Activated naive CD4-positive, alpha-beta T cell treated with anti-CD3 and anti-CD28 coated beads, Interleukin-2, amount 10 ng/mL, durations not matched to agents 7 days and 5 days (primary cell): ENCODE data around the gene IER5.

Experiments
- CTCF ChIA-PET: fragments of 350-600 bp; sonication (Branson Sonifier 250); formaldehyde crosslinking; loops from one replicate; lab custom pipeline; 2021; ENCODE audit warnings: antibody characterized with exemption; lab: Charles Lee
- DNase-seq: peaks from one replicate; pipeline ENCODE4 v3.0.0-alpha.2; 2020
- H3K27ac Mint-ChIP-seq: one replicate; pipeline ENCODE4 v1.8.0; 2021; ENCODE audit warnings: mild to moderate bottlenecking, moderate library complexity, mixed read lengths
- H3K27me3 Mint-ChIP-seq: one replicate; pipeline ENCODE4 v1.8.0; 2021; ENCODE audit warnings: mild to moderate bottlenecking, mixed read lengths
- H3K36me3 Mint-ChIP-seq: one replicate; pipeline ENCODE4 v1.8.0; 2021; ENCODE audit warnings: mixed read lengths
- H3K4me1 Mint-ChIP-seq: one replicate; pipeline ENCODE4 v1.8.0; 2021; ENCODE audit warnings: mixed read lengths
- H3K4me3 Mint-ChIP-seq: one replicate; pipeline ENCODE4 v1.8.0; 2021; ENCODE audit warnings: mild to moderate bottlenecking, moderate library complexity, mixed read lengths
- H3K9me3 Mint-ChIP-seq: one replicate; pipeline ENCODE4 v1.8.0; 2021; ENCODE audit warnings: mixed read lengths

The IER5 gene

DNA sequence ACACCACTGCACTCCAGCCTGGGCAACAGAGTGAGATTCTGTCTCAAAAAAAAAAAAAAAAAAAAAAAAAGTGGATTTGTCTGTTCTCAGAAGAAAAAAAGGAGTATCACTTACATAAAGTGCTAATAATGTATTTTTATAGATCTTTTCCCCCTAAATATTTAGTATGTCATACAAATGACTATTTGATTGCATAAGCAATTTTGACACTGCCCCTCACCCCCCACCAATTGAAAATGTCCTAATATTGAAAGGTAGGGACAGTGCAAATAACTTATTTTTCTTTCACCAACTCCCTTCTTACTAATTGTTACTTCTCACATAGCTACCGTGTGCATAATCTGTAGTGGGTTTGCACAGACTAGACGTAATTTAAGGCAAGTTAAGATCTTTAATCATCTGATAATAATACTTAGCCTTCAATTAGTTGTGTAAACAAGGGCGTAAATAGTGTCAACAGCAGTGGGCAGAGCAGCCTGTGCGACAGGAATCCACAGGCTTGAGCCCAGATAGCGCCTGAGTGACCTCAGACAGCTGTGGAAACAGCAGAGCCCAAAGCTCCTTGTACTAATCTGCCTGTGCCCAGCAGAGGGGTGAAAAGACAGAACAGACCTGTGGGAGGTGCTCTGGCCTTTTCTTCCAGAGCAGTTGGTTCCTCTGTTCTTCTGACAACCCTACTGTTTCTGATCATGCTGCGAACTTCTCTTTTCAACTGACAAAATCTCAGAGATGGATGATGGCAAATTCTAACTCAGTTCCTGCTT is 4.5 kb upstream of the IER5 start:
- Mint-ChIP-seq H3K27me3 (peaks cover 28% of the 10 kb centered on the region), H3K27ac (no peak overlapping the region), H3K4me3 (no peak overlapping the region), H3K4me1 (peaks cover 37% of the 10 kb centered on the region), H3K9me3 (no peaks in the 10 kb centered on the region), H3K36me3 (peaks cover 2% of the 10 kb centered on the region)
- DNase-seq, result peak; percentile 72
- CTCF ChIA-PET, result interaction anchor here (0.5 to 4.0 kb wide), 24 partner anchors 9 to 1583 kb away, joined by 3 to 120 read pairs (median 4); no protein-coding TSS in a partner anchor

DNA sequence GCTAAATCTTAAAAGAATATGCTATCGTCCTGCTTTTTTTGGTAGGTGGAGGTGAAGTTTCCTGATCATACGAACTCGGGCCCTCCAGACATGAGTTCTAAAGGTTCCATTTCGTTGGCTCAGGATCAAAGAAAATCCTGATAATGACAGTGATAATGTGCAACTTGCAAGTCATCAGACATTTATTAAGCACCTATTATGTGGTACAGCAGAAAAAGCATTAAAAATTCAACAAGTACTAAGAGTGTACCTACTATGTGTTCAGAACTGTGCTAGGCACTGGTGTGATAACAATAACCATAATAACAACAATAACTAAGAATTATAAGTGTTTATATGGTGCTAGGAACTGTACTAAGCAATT is 3.9 kb upstream of the IER5 start:
- H3K36me3 Mint-ChIP-seq, result peaks cover 4% of the 10 kb centered on the region
- CTCF ChIA-PET, result interaction anchor here (0.7 to 4.0 kb wide), 19 partner anchors 9 to 548 kb away, joined by 3 to 120 read pairs (median 4); partner anchors contain the start of gene MR1
- no peak overlapping the region for H3K4me3 Mint-ChIP-seq
- H3K4me1 Mint-ChIP-seq, result peaks cover 32% of the 10 kb centered on the region
- no peaks in the 10 kb centered on the region for H3K9me3 Mint-ChIP-seq
- DNase-seq, result no peak
- H3K27me3 Mint-ChIP-seq, result peaks cover 28% of the 10 kb centered on the region
- H3K27ac Mint-ChIP-seq, result no peak overlapping the region

DNA sequence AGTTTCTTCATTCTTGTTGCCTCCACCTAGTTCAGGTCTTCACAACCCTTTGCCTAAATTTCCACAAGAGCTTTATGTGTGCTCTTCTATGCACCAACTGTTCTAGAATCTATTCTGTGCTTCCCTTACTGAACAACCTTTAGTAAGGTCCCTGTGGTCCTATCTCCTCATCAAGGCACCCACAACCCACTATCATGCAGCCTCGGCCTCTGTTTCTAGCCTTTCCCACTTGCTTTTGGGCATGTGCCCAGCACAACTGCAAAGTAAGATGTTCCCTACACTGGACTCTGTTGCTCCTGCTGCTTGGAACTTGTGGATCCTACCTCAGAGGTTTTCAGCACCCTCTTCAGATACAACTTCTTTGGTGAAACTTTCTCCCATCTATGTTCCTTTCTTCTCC is 2.4 kb upstream of the IER5 start:
- no peak overlapping the region for H3K27ac Mint-ChIP-seq
- peaks cover 17% of the 10 kb centered on the region for H3K36me3 Mint-ChIP-seq
- H3K9me3 Mint-ChIP-seq, result no peaks in the 10 kb centered on the region
- no peak overlapping the region for H3K4me3 Mint-ChIP-seq
- peaks cover 24% of the 10 kb centered on the region for H3K27me3 Mint-ChIP-seq
- H3K4me1 Mint-ChIP-seq, result peaks cover 32% of the 10 kb centered on the region
- no peak for DNase-seq
- CTCF ChIA-PET, result interaction anchor here (1.2 to 4.0 kb wide), 7 partner anchors 14 to 204 kb away, joined by 3 to 120 read pairs (median 4); no protein-coding TSS in a partner anchor

DNA sequence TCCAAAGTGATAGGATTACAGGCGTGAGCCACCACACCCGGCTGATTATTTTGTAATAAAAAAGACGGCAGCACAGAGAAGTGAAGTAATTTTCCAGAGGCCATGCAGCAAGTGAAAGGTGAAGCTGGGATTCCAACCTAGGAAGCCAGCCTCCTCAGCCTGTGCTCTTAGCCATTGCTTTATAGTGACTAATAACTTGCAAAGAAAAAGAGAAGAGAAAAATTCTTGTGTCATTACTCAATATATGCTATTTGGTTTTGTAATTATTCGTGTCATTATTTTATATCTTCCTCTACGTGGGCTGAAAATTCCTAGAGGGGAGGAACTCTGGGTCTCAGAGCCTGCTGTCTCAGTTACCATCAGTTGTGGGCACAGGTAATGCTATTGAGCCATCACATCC is 1.6 kb upstream of the IER5 start:
- no peaks in the 10 kb centered on the region for H3K9me3 Mint-ChIP-seq
- H3K27ac Mint-ChIP-seq, result no peak overlapping the region
- peaks cover 24% of the 10 kb centered on the region for H3K27me3 Mint-ChIP-seq
- H3K36me3 Mint-ChIP-seq, result peaks cover 23% of the 10 kb centered on the region
- DNase-seq, result no peak
- CTCF ChIA-PET, result interaction anchor here (1.1 to 4.0 kb wide), 3 partner anchors 55 to 74 kb away, joined by 5 to 120 read pairs (median 18); no protein-coding TSS in a partner anchor
- H3K4me1 Mint-ChIP-seq, result peaks cover 41% of the 10 kb centered on the region
- no peak overlapping the region for H3K4me3 Mint-ChIP-seq

DNA sequence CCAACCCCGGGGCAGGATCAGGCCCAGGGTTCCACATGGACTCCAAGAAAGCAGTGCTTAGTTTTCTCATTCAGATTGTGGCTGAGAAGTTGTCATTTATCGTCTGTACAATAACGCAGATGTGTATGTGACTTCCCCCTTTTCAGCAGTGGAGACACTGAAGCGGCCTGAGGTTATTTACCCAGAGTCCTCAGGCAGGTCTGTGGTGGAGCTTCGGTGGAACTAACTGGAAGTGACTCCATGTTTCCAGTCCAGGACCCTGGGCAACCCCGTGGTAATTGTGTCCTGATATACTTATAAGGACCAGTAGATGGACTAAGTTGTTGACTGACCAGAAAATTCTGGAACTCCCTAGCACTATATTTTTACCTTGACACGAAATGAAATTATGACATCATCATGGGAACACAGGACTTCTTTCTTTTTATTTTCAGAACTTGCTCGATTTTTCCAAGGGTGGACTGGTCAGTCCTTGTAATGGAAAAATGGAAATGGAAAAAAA is 1.0 kb upstream of the IER5 start:
- no peak for DNase-seq
- H3K36me3 Mint-ChIP-seq, result peaks cover 26% of the 10 kb centered on the region
- CTCF ChIA-PET, result interaction anchor here (0.8 to 1.1 kb wide), 3 partner anchors 47 to 56 kb away, joined by 3 to 5 read pairs (median 3); no protein-coding TSS in a partner anchor
- H3K9me3 Mint-ChIP-seq, result no peaks in the 10 kb centered on the region
- H3K4me3 Mint-ChIP-seq, result peak overlapping the region; percentile 21
- H3K4me1 Mint-ChIP-seq, result peaks cover 45% of the 10 kb centered on the region
- no peak overlapping the region for H3K27ac Mint-ChIP-seq
- peaks cover 23% of the 10 kb centered on the region for H3K27me3 Mint-ChIP-seq

DNA sequence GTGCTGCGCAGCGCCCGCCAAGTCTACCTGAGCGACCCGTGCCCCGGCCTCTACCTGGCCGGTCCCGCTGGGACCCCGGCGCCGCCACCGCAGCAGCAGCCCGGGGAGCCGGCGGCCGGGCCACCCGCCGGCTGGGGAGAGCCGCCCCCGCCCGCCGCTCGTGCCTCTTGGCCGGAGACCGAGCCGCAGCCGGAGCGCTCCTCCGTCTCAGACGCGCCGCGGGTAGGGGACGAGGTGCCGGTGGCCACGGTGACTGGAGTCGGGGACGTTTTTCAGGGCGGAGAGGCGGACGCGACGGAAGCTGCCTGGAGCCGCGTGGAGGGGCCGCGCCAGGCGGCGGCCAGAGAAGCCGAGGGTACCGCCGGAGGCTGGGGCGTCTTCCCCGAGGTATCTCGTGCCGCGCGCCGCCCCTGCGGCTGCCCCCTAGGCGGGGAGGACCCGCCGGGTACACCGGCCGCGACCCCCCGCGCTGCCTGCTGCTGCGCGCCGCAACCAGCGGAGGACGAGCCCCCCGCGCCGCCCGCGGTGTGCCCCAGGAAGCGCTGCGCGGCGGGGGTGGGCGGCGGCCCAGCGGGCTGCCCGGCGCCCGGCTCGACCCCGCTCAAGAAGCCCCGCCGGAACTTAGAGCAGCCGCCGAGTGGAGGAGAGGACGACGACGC is 646 bp downstream of the IER5 start:
- H3K9me3 Mint-ChIP-seq, result no peaks in the 10 kb centered on the region
- H3K4me1 Mint-ChIP-seq, result peaks cover 51% of the 10 kb centered on the region
- H3K27ac Mint-ChIP-seq, result peak overlapping the region; percentile 99
- H3K27me3 Mint-ChIP-seq, result peaks cover 17% of the 10 kb centered on the region
- H3K4me3 Mint-ChIP-seq, result peak overlapping the region; percentile 100
- H3K36me3 Mint-ChIP-seq, result peaks cover 39% of the 10 kb centered on the region
- peak; percentile 53 for DNase-seq
- CTCF ChIA-PET, result interaction anchor here (3.0 kb wide), 1 partner anchor 52 kb away, joined by 37 read pairs; no protein-coding TSS in a partner anchor

DNA sequence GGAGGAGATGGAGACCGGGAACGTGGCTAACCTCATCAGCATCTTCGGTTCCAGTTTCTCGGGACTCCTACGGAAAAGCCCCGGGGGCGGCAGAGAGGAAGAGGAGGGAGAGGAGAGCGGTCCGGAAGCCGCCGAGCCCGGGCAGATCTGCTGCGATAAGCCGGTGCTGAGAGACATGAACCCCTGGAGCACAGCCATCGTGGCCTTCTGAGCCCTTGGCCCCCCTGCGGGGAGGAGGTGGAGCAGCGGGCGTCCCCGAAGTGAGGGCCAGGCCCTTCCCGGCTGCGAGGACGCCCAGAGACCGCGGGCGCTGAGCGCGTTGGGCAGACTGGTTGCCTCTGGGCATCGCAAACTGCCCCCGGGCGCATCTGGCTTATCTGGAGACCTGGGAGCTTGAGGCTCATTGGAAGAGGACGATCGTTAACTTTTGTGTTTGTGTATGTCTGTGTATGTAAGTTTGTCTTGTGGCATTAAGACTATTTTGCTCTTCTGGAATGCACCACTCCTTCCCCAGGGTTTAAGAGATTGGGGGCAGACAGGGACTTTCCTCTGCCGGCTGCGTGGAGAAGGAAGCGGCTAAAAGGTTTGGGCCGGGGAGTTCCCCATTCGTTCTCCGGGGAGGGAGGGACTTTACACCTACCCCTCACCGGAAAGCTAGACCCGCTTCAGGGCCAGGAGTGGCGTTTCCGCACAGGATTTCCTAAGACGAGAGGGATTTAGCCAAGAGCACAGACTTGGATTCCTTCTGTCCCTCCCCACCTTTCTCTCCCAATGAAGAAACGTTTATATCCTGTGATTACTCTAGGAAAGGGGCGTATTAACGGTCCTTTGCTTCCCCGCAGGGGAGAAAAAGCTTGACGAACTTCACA is 1.4 kb downstream of the IER5 start:
- Mint-ChIP-seq H3K27ac (peak overlapping the region; percentile 99), H3K36me3 (peaks cover 45% of the 10 kb centered on the region), H3K4me3 (peak overlapping the region; percentile 100), H3K27me3 (peaks cover 14% of the 10 kb centered on the region), H3K9me3 (no peaks in the 10 kb centered on the region), H3K4me1 (peaks cover 47% of the 10 kb centered on the region)
- CTCF ChIA-PET, result interaction anchor here (0.7 to 4.4 kb wide), 11 partner anchors 9 to 153 kb away, joined by 3 to 37 read pairs (median 5); no protein-coding TSS in a partner anchor
- DNase-seq, result peak; percentile 80

DNA sequence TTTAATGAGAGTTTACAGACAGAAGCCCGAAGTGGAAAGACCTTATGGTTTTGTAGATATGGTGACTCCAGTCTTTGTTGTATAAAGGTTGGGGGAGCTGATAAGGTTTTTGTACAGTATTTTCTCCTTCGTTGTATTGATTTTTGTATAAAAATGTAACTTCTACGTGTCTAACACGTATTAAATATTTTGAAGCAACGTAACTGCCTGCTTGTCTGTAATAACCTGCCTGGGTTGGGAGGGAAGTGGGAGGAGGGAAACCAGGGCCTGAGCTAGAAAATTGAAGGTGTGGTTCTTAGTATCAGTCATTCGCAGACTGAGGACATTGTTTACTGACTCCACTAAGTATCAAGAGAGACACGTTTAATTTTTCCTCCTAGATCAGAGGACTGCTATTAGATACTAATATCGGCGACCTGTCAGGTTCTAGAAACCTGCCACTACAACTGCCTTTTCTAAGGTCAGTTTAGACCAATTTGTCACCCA is 2.2 kb downstream of the IER5 start:
- H3K36me3 Mint-ChIP-seq, result peaks cover 49% of the 10 kb centered on the region
- peak; percentile 54 for DNase-seq
- H3K4me3 Mint-ChIP-seq, result peak overlapping the region; percentile 100
- peaks cover 49% of the 10 kb centered on the region for H3K4me1 Mint-ChIP-seq
- H3K9me3 Mint-ChIP-seq, result no peaks in the 10 kb centered on the region
- peaks cover 13% of the 10 kb centered on the region for H3K27me3 Mint-ChIP-seq
- CTCF ChIA-PET, result interaction anchor here (0.7 to 4.4 kb wide), 12 partner anchors 8 to 154 kb away, joined by 3 to 37 read pairs (median 5); no protein-coding TSS in a partner anchor
- peak overlapping the region; percentile 99 for H3K27ac Mint-ChIP-seq

DNA sequence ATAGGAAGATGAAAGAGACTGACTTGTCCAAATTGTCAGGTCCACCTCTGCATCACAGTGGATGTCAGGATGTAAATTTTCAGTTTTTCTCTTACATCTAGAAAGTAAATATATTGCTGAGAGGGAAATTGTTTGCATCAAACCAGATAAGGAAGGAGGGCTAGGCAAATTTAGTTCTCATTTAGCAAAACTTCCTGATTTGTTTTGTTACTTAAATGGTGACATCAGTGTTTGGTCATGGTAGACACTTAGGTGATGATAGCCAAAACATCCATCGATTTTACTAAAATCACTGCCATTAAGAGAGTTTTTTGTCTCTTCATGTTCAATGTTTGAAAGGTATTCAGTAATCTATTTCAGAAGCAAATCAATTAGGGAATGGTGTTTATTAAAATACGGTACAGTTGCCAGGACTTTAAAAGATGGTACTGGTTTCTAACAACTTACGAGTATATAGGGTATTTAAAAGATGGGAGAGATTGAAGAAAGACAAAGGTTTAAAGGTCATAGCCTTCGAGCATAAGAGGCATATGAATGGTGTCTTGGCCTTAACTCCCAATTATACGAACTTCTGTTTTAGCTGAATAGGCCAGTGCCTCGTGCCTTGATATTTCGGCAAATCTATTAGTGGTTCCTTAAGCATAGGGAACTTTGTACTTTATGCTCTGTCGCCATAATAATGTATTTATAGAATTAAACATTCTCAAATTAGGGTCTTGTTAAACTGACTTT is 3.0 kb downstream of the IER5 start:
- Mint-ChIP-seq H3K27me3 (peaks cover 6% of the 10 kb centered on the region), H3K4me1 (peaks cover 53% of the 10 kb centered on the region), H3K36me3 (peaks cover 53% of the 10 kb centered on the region), H3K9me3 (no peaks in the 10 kb centered on the region), H3K27ac (peak overlapping the region; percentile 99), H3K4me3 (peak overlapping the region; percentile 100)
- DNase-seq, result no peak
- CTCF ChIA-PET, result interaction anchor here (0.7 to 4.4 kb wide), 15 partner anchors 8 to 58 kb away, joined by 3 to 37 read pairs (median 6); no protein-coding TSS in a partner anchor

DNA sequence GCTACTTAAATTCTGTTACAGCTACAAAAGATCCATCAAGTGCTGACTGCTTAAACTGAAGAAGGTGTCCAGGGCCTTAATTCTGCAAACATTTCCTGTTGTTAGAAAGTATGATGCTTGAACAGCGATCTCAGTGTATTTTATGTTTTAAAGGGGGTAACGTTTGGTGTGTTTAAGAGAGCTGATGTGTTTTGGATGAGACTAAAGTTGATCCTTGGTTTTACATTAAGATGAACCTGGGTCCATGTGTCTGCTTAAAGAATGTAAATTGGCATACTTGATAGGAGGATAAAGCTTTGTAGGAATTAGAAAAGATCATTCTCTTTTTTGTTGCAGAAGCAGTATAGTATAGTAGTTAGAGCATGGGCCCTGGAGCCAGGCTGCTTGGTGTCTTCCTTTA is 3.6 kb downstream of the IER5 start:
- Mint-ChIP-seq H3K36me3 (peaks cover 53% of the 10 kb centered on the region), H3K27me3 (peaks cover 6% of the 10 kb centered on the region), H3K27ac (peak overlapping the region; percentile 17), H3K4me3 (peak overlapping the region; percentile 54), H3K9me3 (no peaks in the 10 kb centered on the region), H3K4me1 (peaks cover 56% of the 10 kb centered on the region)
- DNase-seq, result no peak
- CTCF ChIA-PET, result interaction anchor here (0.7 to 4.4 kb wide), 9 partner anchors 11 to 57 kb away, joined by 3 to 15 read pairs (median 7); no protein-coding TSS in a partner anchor

DNA sequence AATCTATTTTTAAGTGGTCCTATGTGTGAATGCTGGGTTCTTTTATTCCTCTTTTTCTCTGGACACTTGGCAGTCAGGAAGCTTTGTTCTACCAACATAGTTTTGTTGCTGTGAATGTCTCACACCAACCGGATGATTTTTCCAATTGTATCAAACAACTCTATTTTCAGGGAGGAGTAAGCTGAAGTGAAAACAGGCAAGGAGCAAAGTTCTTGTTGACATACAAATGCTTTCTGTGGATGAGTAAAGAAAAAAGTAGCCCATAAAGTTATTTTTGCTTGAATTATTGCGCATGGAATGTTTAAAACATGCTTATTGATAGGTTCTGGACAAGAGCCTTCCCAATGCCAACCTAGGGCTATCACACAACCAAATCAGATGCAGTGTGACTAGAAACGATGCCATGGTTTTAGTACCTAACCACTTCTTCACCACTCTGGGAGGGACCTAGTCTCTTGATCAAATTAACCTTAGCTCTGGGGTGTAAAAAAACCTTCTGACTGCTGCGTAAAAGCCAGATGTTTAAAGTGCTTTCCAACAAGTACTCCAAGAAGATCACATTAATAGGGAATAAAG is 4.5 kb downstream of the IER5 start:
- CTCF ChIA-PET, result interaction anchor here (1.0 to 4.4 kb wide), 6 partner anchors 9 to 54 kb away, joined by 4 to 15 read pairs (median 9); no protein-coding TSS in a partner anchor
- H3K9me3 Mint-ChIP-seq, result no peaks in the 10 kb centered on the region
- H3K27me3 Mint-ChIP-seq, result peaks cover 6% of the 10 kb centered on the region
- H3K4me1 Mint-ChIP-seq, result peaks cover 54% of the 10 kb centered on the region
- no peak overlapping the region for H3K4me3 Mint-ChIP-seq
- H3K27ac Mint-ChIP-seq, result no peak overlapping the region
- peaks cover 53% of the 10 kb centered on the region for H3K36me3 Mint-ChIP-seq
- DNase-seq, result no peak

DNA sequence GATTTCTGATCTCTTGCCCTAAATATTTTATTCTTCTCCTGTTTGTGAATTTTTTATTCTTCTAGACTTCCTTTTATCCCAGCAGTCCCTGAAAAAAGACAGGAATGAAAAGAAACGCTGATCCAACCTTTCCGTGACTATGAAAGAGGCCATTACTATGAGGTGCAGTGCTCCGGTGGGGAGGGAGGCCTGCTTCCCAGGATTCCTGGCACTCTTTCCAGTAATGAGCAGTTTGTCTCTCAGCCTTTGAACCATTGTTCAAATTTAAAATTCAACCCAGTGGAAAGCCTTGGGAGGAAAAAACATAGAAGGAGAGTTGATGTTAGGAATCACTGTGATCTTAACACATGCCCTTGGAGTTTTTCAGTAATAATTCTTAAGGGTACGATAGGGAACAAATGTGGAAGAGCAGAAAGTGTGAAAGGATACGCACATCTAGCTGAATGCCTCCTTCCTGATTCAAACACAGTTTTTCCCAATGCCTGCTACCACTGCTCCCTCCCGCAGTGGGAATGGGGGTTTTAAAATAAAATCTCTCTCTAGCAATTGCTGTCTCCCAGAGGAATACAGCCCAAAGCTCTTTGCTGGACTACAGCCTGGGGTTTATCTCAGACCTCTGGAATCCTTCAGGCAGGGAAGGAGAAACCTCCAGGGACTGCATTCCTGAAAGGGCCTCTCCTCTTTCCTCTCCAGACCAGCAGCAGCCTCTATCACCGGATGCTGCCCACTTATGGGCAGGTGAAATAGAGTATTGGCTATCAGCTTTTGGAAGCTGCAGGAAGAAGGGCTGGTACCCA is 6.1 kb downstream of the IER5 start:
- H3K4me3 Mint-ChIP-seq, result no peak overlapping the region
- no peaks in the 10 kb centered on the region for H3K9me3 Mint-ChIP-seq
- CTCF ChIA-PET, result no interaction called here
- H3K27me3 Mint-ChIP-seq, result no peaks in the 10 kb centered on the region
- peaks cover 49% of the 10 kb centered on the region for H3K36me3 Mint-ChIP-seq
- H3K4me1 Mint-ChIP-seq, result peaks cover 67% of the 10 kb centered on the region
- H3K27ac Mint-ChIP-seq, result no peak overlapping the region
- DNase-seq, result no peak
